ENCODE data around the gene GJD4. TPM values are rescaled to one million over a fixed set of nuclear protein-coding genes. Genes with fewer than 3 reads are reported as not detected.

The GJD4 gene
- total and polyA plus RNA-seq, 10 of the 15 experiments (the other 5 are each of a cell fraction or from before 2014, with no cell fraction given): not detected

- Histone ChIP-seq H3K4me3 (no peak overlapping the region), H2AFZ (ENCODE audit: control insufficient read depth, low read depth, low read length) (no peak overlapping the region), H3K27ac (ENCODE audit: control insufficient read depth, insufficient read depth) (no peak overlapping the region), H3K79me2 (ENCODE audit: control insufficient read depth, insufficient read depth, low read length) (no peaks in the 10 kb centered on the region), H3K4me2 (ENCODE audit: control insufficient read depth, insufficient read depth) (no peak overlapping the region), H3K9ac (ENCODE audit: control insufficient read depth, insufficient read depth, low read length) (no peak overlapping the region), H4K20me1 (ENCODE audit: control insufficient read depth, insufficient read depth) (no peaks in the 10 kb centered on the region), H3K27me3 (replicated peaks in 1 of 2; ENCODE audit: control insufficient read depth in 2 of 2, insufficient read depth in 2 of 2, low read length in 1 of 2) (no peaks in the 10 kb centered on the region), H3K4me1 (ENCODE audit: control insufficient read depth, insufficient read depth, low read length) (no peaks in the 10 kb centered on the region), H3K9me3 (replicated peaks; ENCODE audit: control insufficient read depth, insufficient read depth, low read length) (no peaks in the 10 kb centered on the region; the same call in 2 of the 3 replicates), H3K36me3 (ENCODE audit: control insufficient read depth in 2 of 2, insufficient read depth in 2 of 2, low read length in 1 of 2) (no peaks in the 10 kb centered on the region)
- ChIA-PET CTCF (interaction anchor here (1.0 to 2.1 kb wide), 3 partner anchors 21 to 1267 kb away, joined by 3 to 7 read pairs (median 5); no protein-coding TSS in a partner anchor), SMC1A (ENCODE audit: uncharacterized antibody, unreplicated experiment) (interaction anchor here (0.7 to 1.2 kb wide), 4 partner anchors 21 to 234 kb away, joined by 3 to 4 read pairs (median 3); no protein-coding TSS in a partner anchor), POLR2A (no interaction called here), RAD21 (ENCODE audit: unreplicated experiment) (no interaction called here)
- no TSS peak for BruUV-seq (replicated peaks)
- FAIRE-seq (no peak), DNase-seq (ENCODE audit: low read depth, low spot score) (no peak), ATAC-seq (no peak)
- TF ChIP-seq ZBTB11 (CRISPR knock-in tag; IDR thresholded peaks at IDR 0.05) (no peak), CTCF (IDR thresholded peaks at IDR 0.05 in 2 of 3, conservative IDR thresholded peaks at IDR 0.05 in 1 of 3; ENCODE audit: control insufficient read depth in 2 of 3, extremely low read depth in 1 of 3, insufficient read depth in 1 of 3, low read depth in 3 of 3, low read length in 3 of 3) (0 out of 6 replicates have a peak, but pooled peaks of 1 of the 3 experiments have one; percentile 3)
- intact Hi-C loops (cut with micrococcal nuclease; ENCODE audit: unreplicated experiment): no loop called here
- 23% methylated on average over 8 of the region's 8 CpGs for WGBS (ENCODE audit: insufficient coverage, insufficient replicate concordance, low lambda C conversion rate, missing lambda C conversion rate)
- in situ Hi-C loops (cut with MboI): no loop called here
These were observed 8.6 kb downstream of the GJD4 start for GRCh38 chr10:35613597-35614226.
